GM21423 (cell line): ENCODE data around the gene SLC35F3.
A peak's percentile ranks its signal among the peaks of the same experiment; 100 is the strongest.
"Not testable (repeated sequence)": the region's sequence is repeated elsewhere in the genome, so short reads cannot be mapped to it uniquely, and the experiment has no call there.

Experiments used
- ATAC-seq: cut with Tn5 transposase; IDR thresholded peaks from one replicate; pipeline ENCODE4 v1.9.1; 2021; ENCODE audit warnings: mild to moderate bottlenecking, moderate library complexity; ENCODE audit not compliant: unreplicated experiment

Gene SLC35F3

GRCh38 chr1:234336359-234336758, 431.9 kb downstream of the SLC35F3 start:
- no peak for ATAC-seq

GRCh38 chr1:234337233-234337632, 432.8 kb downstream of the SLC35F3 start:
- ATAC-seq: no peak

- ATAC-seq: no peak
Measured at GRCh38 chr1:234340528-234340927, 436.1 kb downstream of the SLC35F3 start.

DNA sequence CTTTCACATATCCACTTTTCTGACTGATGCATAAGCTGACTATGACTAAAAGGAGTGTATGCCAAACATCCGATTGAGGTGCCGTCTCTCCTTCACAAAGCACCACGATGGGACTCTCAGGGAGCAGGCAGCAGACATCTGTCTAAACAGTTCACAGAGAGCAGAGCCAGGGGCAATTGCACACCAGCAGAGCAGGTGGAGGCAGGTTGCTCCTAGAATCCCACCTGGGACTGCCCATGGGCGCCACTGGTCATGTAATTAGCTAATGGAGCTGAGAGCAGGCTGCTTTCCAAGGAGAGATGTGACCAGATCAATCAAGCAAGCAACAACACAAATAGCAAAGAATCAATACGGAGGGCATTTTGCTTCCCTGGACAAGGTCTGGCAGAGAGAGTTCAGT, 438.3 kb downstream of the SLC35F3 start:
- ATAC-seq: no peak

- ATAC-seq: no peak
Measured at GRCh38 chr1:234345237-234345636, 440.8 kb downstream of the SLC35F3 start.

GRCh38 chr1:234348964-234349363, 444.5 kb downstream of the SLC35F3 start:
- no peak for ATAC-seq

- no peak for ATAC-seq
Measured at GRCh38 chr1:234355782-234356510, 451.5 kb downstream of the SLC35F3 start.

DNA sequence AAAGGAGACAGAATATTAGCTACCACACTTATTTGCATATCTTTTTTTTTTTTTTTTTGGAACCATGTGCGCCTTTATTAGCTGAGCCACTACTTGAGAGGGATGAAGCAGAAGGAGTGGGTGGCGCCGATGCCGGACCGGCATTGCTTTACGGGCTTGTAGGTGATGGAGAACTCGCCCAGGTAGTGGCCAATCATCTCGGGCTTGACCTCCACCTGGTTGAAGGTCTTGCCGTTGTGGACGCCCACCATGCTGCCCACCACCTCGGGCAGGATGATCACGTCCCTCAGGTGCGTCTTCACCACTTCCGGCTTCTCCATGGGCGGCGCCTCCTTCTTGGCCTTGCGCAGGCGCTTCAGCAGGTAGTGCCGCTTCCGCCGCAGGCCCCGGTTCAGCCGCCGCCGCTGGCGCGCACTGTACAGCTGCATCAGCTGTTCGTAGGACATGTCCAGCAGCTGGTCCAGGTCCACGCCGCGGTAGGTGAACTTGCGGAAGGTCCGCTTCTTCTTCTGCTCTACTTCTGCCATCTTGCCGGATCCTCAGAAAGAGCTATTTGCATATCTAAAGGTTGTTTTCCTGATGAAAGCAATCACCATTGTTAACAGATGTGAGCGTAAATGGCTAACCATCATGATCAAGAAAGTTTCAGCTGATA, 452.3 kb downstream of the SLC35F3 start:
- ATAC-seq: not testable (repeated sequence)

DNA sequence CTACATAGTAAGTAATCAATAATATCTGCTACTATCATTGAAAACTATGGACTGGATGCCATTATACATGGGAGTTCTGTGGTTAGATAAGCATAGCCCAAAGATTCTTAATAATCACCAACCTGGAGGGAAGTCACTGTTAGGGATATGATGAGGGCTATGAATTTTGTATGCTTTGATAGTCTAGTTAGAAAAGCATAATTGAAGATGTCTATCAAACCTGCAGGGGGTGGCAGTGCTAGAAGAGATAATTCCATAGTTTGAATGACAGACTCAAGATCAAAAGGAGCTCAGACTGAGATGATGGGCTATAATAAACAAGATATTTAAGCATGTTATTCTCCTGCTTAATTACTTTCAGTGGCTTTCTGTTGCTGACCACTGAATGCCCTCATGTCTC, 453.4 kb downstream of the SLC35F3 start:
- no peak for ATAC-seq

GRCh38 chr1:234361102-234361603, 456.7 kb downstream of the SLC35F3 start:
- ATAC-seq: no peak

GRCh38 chr1:234362558-234362957, 458.1 kb downstream of the SLC35F3 start:
- ATAC-seq: no peak

GRCh38 chr1:234368320-234369032, 464.0 kb downstream of the SLC35F3 start:
- ATAC-seq: no peak

- ATAC-seq: no peak
Measured at GRCh38 chr1:234369033-234369430, 464.6 kb downstream of the SLC35F3 start.

DNA sequence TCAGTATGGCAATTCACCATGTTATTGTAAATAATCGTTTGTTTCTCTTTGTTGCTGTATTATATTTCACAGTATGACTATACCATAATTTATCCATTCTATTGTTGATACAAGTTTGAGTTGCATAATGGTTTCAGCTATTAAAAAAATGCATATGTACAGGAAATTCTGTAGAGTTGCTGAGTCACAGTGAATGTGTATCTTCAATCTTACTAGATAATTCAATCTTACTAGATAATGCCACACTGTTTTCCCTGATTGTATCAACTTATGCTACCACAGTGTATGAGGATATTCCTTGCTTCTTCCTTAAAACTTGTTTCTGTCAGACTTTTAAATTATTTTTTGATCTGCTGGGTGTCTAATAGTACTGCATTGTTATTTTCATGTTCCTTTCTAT, 465.3 kb downstream of the SLC35F3 start:
- no peak for ATAC-seq

DNA sequence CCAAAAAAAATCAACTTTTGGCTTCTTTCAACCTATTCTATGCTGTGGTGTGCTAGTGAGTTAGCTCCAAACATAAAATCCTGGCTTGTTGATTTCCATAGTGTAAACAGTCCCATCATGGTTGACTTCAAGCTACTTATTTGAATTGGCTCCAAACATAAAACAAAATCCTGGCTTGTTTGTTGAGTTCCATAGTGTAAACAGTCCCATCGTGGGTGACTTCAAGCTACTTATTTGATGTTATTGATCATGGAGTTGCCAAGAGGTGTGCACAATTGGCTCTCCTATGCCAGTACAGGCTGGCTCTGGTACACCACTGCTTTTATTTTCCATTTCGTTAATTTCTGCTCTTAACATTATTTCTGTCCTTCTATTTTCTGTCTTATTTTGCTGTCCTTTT, 466.9 kb downstream of the SLC35F3 start:
- no peak for ATAC-seq

DNA sequence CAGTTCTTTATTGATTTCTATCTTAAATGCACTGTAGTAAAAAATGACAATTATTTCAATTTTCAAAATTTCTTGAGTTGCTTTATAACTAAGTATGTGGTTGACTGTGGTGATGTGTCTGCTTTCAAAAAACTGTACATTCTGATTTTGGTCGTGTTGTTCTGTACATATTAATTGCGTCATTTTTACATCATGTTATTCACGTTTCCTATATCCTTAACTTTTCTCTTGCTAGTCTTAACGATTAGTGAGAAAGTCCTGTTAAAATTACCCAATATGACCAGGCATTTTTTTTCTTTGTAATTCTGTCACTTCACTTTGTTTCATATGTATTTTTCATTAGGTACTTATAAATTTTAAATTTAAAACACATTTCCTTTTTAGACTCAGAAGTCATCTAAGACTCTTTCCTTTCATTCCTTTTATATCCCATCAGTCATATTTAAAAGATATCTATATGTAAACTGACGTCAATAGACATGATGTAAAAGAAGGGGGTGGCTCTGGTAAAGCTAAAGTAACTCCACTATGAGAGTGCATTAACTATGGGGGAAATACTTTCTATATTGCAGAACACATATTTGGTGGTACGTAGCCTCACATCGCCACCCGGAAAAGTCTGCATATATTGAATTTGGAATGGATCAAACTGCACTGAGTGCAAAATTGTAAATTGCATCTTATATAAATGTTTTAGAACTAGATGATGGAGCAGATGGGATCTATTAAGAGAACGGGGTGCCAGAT, 467.7 kb downstream of the SLC35F3 start:
- ATAC-seq: no peak

- ATAC-seq: peak; percentile 89
Measured at GRCh38 chr1:234373064-234373958, 468.8 kb downstream of the SLC35F3 start, which contains the start of gene COA6. TSS of gene COA6 (plus strand) at chr1:234373456. CDS start at chr1:234373467, 11 bp downstream.

DNA sequence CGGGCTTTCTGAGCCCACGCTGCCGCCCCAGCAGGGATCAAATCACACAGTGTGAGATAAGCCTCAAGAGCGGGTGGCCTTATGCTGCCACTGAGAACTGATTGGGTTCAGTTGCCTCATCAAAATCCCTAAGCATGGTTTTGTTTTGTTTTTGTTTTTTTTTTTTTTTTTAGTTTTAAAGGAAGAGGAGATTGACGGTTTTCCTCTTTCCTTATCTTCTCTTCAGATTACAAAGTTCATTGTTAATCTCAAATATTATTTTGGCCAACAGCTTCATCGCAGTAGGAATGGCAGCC, 469.4 kb downstream of the SLC35F3 start:
- ATAC-seq: peak; percentile 11
